Measurements from ENCODE around the gene NR2F1-AS1. TPM values are rescaled to one million over a fixed set of nuclear protein-coding genes. Genes with fewer than 3 reads are reported as not detected.
A peak's percentile ranks its signal among the peaks of the same experiment; 100 is the strongest.

NR2F1-AS1 gene
- total and polyA plus RNA-seq, 2 donors (not counting 1 experiment from before 2014, with no cell fraction given): not detected

DNA sequence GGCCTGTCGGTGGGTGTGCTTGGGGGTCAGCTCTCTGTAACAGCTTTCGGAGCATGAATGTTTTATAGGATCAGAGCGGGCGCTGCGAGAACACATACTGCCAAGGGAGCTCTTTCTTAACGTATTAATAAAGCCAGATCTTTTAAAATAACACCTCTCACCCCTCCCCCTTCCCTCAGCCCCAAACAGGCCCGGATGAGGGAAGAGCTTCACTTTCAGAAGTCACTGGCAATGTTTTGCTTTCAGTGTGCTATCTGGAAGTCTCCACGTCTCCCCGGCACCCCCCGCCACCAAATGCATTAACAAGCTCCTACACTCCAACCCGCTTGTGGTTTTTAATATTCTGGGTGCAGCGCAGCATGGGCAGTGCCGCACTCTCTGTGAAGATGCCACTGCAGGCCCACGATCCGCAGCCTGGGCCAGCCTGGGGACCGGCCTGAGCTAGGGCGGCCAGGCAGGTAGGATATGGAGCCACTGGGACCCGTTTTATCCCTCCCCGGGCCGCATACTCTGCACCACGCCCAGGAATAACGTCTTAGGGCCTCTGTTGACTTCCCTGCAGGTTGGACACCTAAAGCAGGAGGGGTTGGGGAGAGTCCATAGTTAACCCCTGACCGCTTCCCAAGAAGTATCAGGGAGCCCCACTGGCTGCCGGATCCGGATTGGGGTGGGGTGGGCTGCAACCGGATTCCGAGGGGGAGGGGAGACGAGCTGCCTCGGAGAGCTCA, 14.6 kb upstream of the NR2F1-AS1 start:
- CTCF ChIA-PET: interaction anchor here (0.6 to 1.1 kb wide), 3 partner anchors 17 to 206 kb away, joined by 3 read pairs; no protein-coding TSS in a partner anchor
- Histone ChIP-seq H3K4me1 (ENCODE audit: control insufficient read depth in 2 of 2, insufficient read depth in 2 of 2, low read length in 2 of 2) (peaks cover 13 to 45% of the 10 kb centered on the region in 2 donors), H3K9me3 (ENCODE audit: control extremely low read depth in 1 of 3, control insufficient read depth in 2 of 3, insufficient read depth in 1 of 3, low read length in 2 of 3) (peaks cover 0 to 44% (median 19%) of the 10 kb centered on the region in 3 donors), H3K27ac (ENCODE audit: low read length in 2 of 2) (no peak overlapping the region), H2AFZ (ENCODE audit: insufficient read depth, low read depth, low read length, poor library complexity, severe bottlenecking) (no peak overlapping the region), H3K4me3 (ENCODE audit: control extremely low read depth in 1 of 5, extremely low read depth in 1 of 5, insufficient read depth in 1 of 5, low read depth in 2 of 5, low read length in 4 of 5) (no peak overlapping the region), H3K79me2 (ENCODE audit: control insufficient read depth, insufficient read depth, low read length) (no peaks in the 10 kb centered on the region), H3K27me3 (replicated peaks in 1 of 4; ENCODE audit: control extremely low read depth in 1 of 4, control insufficient read depth in 3 of 4, insufficient read depth in 4 of 4, low read length in 3 of 4) (peaks cover 3 to 97% (median 74%) of the 10 kb centered on the region in 4 experiments), H3K9ac (ENCODE audit: low read length) (no peak overlapping the region), H4K20me1 (ENCODE audit: control insufficient read depth, insufficient read depth, low read length, poor library complexity, severe bottlenecking) (no peaks in the 10 kb centered on the region), H3K4me2 (replicated peaks; ENCODE audit: low read depth, low read length, poor library complexity, severe bottlenecking) (no peak overlapping the region), H3K36me3 (replicated peaks in 1 of 2; ENCODE audit: control extremely low read depth in 1 of 2, control insufficient read depth in 1 of 2, extremely low read depth in 1 of 2, insufficient read depth in 2 of 2, low read length in 1 of 2) (no peaks in the 10 kb centered on the region)
- POLR2A ChIA-PET: no interaction called here
- intact Hi-C loops (cut with micrococcal nuclease): loop anchor here (1.0 kb wide), 1 partner anchor 11 kb away; no protein-coding TSS in a partner anchor
- 10% methylated on average over 14 of the region's 29 CpGs for WGBS (ENCODE audit: insufficient coverage)
- H3K9me3 Mint-ChIP-seq (ENCODE audit: insufficient read depth): no peaks in the 10 kb centered on the region
- no peak for ATAC-seq (ENCODE audit: low read depth)
- no peak for TF ChIP-seq EZH2 (IDR thresholded peaks at IDR 0.05; ENCODE audit: borderline replicate concordance, insufficient read depth, low read depth, low read length, poor library complexity, severe bottlenecking)
- TF ChIP-seq, protein P1, sequence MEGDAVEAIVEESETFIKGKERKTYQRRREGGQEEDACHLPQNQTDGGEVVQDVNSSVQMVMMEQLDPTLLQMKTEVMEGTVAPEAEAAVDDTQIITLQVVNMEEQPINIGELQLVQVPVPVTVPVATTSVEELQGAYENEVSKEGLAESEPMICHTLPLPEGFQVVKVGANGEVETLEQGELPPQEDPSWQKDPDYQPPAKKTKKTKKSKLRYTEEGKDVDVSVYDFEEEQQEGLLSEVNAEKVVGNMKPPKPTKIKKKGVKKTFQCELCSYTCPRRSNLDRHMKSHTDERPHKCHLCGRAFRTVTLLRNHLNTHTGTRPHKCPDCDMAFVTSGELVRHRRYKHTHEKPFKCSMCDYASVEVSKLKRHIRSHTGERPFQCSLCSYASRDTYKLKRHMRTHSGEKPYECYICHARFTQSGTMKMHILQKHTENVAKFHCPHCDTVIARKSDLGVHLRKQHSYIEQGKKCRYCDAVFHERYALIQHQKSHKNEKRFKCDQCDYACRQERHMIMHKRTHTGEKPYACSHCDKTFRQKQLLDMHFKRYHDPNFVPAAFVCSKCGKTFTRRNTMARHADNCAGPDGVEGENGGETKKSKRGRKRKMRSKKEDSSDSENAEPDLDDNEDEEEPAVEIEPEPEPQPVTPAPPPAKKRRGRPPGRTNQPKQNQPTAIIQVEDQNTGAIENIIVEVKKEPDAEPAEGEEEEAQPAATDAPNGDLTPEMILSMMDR (IDR thresholded peaks at IDR 0.05): no peak
- no peak overlapping the region for H3K27ac Mint-ChIP-seq
- peak; percentile 31 for DNase-seq
- H3K4me1 Mint-ChIP-seq: peaks cover 5% of the 10 kb centered on the region
- peaks cover 60% of the 10 kb centered on the region for H3K27me3 Mint-ChIP-seq
- peak overlapping the region; percentile 3 for H3K4me3 Mint-ChIP-seq
